ENCODE measurements around the gene HAUS1.
A peak's percentile ranks its signal among the peaks of the same experiment; 100 is the strongest.
"Not testable (repeated sequence)": the region's sequence is repeated elsewhere in the genome, so short reads cannot be mapped to it uniquely, and the experiment has no call there.

HAUS1 gene

GRCh38 chr18:46095532-46095931 lies 8.7 kb upstream of the HAUS1 start:
- DNase-seq (ENCODE audit: low read depth): no peak

- no peak for DNase-seq (ENCODE audit: low read depth)
Measured at GRCh38 chr18:46096651-46097300, 7.4 kb upstream of the HAUS1 start.

GRCh38 chr18:46097431-46097800 lies 6.8 kb upstream of the HAUS1 start:
- DNase-seq (ENCODE audit: low read depth): no peak

- DNase-seq (ENCODE audit: low read depth): peak; percentile 70
Measured at GRCh38 chr18:46097801-46098615, 6.2 kb upstream of the HAUS1 start, which contains the start of gene ATP5F1A. ATP5F1A (minus strand) TSS chr18:46098296; CDS start chr18:46098231, 65 bp downstream.

- DNase-seq (ENCODE audit: low read depth): no peak
Measured at GRCh38 chr18:46098616-46098933, 5.6 kb upstream of the HAUS1 start.

GRCh38 chr18:46099463-46099862 lies 4.7 kb upstream of the HAUS1 start:
- no peak for DNase-seq (ENCODE audit: low read depth)

GRCh38 chr18:46109386-46109785 lies 5.2 kb downstream of the HAUS1 start:
- no peak for DNase-seq (ENCODE audit: low read depth)

- DNase-seq (ENCODE audit: low read depth): no peak
Measured at GRCh38 chr18:46110406-46110805, 6.2 kb downstream of the HAUS1 start.

- no peak for DNase-seq (ENCODE audit: low read depth)
Measured at GRCh38 chr18:46113751-46114150, 9.6 kb downstream of the HAUS1 start.

GRCh38 chr18:46126625-46127024 lies 22.4 kb downstream of the HAUS1 start:
- not testable (repeated sequence) for DNase-seq (ENCODE audit: low read depth)

GRCh38 chr18:46130061-46130460 lies 25.9 kb downstream of the HAUS1 start:
- DNase-seq (ENCODE audit: low read depth): no peak

GRCh38 chr18:46130549-46130948 lies 26.4 kb downstream of the HAUS1 start:
- DNase-seq (ENCODE audit: low read depth): not testable (repeated sequence)

GRCh38 chr18:46133534-46133933 lies 29.3 kb downstream of the HAUS1 start:
- no peak for DNase-seq (ENCODE audit: low read depth)

- DNase-seq (ENCODE audit: low read depth): no peak
Measured at GRCh38 chr18:46134920-46135675, 30.9 kb downstream of the HAUS1 start.

- DNase-seq (ENCODE audit: low read depth): no peak
Measured at GRCh38 chr18:46140173-46140572, 36.0 kb downstream of the HAUS1 start.

- DNase-seq (ENCODE audit: low read depth): no peak
Measured at GRCh38 chr18:46141199-46141598, 37.0 kb downstream of the HAUS1 start.

GRCh38 chr18:46148810-46149209 lies 44.6 kb downstream of the HAUS1 start:
- DNase-seq (ENCODE audit: low read depth): no peak

- DNase-seq (ENCODE audit: low read depth): no peak
Measured at GRCh38 chr18:46152436-46152807, 48.2 kb downstream of the HAUS1 start.

- DNase-seq (ENCODE audit: low read depth): no peak
Measured at GRCh38 chr18:46152808-46153617, 48.8 kb downstream of the HAUS1 start.

GRCh38 chr18:46155641-46156051 lies 51.5 kb downstream of the HAUS1 start:
- DNase-seq (ENCODE audit: low read depth): no peak

GRCh38 chr18:46156124-46156745 lies 52.0 kb downstream of the HAUS1 start:
- no peak for DNase-seq (ENCODE audit: low read depth)

GRCh38 chr18:46156843-46157242 lies 52.7 kb downstream of the HAUS1 start:
- DNase-seq (ENCODE audit: low read depth): no peak
